ENCODE data around the gene AOPEP.

Gene AOPEP

GRCh38 chr9:94904806-94905205 is 178.3 kb downstream of the AOPEP start:
- DNase-seq = no peak

- DNase-seq = no peak
These were observed 179.1 kb downstream of the AOPEP start for GRCh38 chr9:94905606-94906005.

GRCh38 chr9:94906181-94906580 is 179.7 kb downstream of the AOPEP start:
- DNase-seq = no peak

- DNase-seq = peak; percentile 25
These were observed 180.2 kb downstream of the AOPEP start for GRCh38 chr9:94906713-94907112.

- DNase-seq = peak; percentile 47
These were observed 180.9 kb downstream of the AOPEP start for GRCh38 chr9:94907264-94907936.

GRCh38 chr9:94908011-94908563 is 181.6 kb downstream of the AOPEP start:
- peak; percentile 50 for DNase-seq

- peak; percentile 97 for DNase-seq
These were observed 182.2 kb downstream of the AOPEP start for GRCh38 chr9:94908583-94909249.

- DNase-seq = peak; percentile 80
These were observed 182.9 kb downstream of the AOPEP start for GRCh38 chr9:94909250-94909894.

- DNase-seq = no peak
These were observed 183.6 kb downstream of the AOPEP start for GRCh38 chr9:94909965-94910730.

- peak; percentile 10 for DNase-seq
These were observed 184.7 kb downstream of the AOPEP start for GRCh38 chr9:94911211-94911610.

- DNase-seq = no peak
These were observed 185.6 kb downstream of the AOPEP start for GRCh38 chr9:94911986-94912635.

- DNase-seq = peak; percentile 16
These were observed 186.3 kb downstream of the AOPEP start for GRCh38 chr9:94912700-94913249.

- DNase-seq = peak; percentile 13
These were observed 187.1 kb downstream of the AOPEP start for GRCh38 chr9:94913550-94913949.

- no peak for DNase-seq
These were observed 189.3 kb downstream of the AOPEP start for GRCh38 chr9:94915476-94916450.

GRCh38 chr9:94916956-94917355 is 190.5 kb downstream of the AOPEP start:
- peak; percentile 88 for DNase-seq

- DNase-seq = peak; percentile 22
These were observed 191.7 kb downstream of the AOPEP start for GRCh38 chr9:94918038-94918753.

- DNase-seq = no peak
These were observed 193.0 kb downstream of the AOPEP start for GRCh38 chr9:94919376-94920098.

- DNase-seq = no peak
These were observed 194.1 kb downstream of the AOPEP start for GRCh38 chr9:94920420-94921091.

GRCh38 chr9:94921092-94921471 is 194.6 kb downstream of the AOPEP start:
- DNase-seq = no peak
